GM12891 (cell line): ENCODE results near the gene LRRC56.

Experiments
- PAX5 ChIP-seq: IDR thresholded peaks from 2 replicates; pipeline ENCODE4 v1.6.1; 2011; ENCODE audit warnings: low read length, moderate library complexity, mild to moderate bottlenecking; ENCODE audit not compliant: insufficient read depth, severe bottlenecking
- POLR2A ChIP-seq: IDR thresholded peaks from 2 replicates; pipeline ENCODE4 v1.6.1; 2011; ENCODE audit warnings: low read depth, low read length, control low read depth
- POLR2AphosphoS5 ChIP-seq: IDR thresholded peaks from 2 replicates; pipeline ENCODE4 v1.6.1; 2011; ENCODE audit warnings: low read depth, low read length, control low read depth
- POU2F2 ChIP-seq: IDR thresholded peaks from 2 replicates; pipeline ENCODE4 v1.6.1; 2011; ENCODE audit warnings: low read depth, mild to moderate bottlenecking, control low read depth, low read length, moderate library complexity
- SPI1 ChIP-seq: IDR thresholded peaks from 2 replicates; pipeline ENCODE4 v1.6.1; 2011; ENCODE audit warnings: low read depth, low read length, control low read depth
- TAF1 ChIP-seq: IDR thresholded peaks from 2 replicates; pipeline ENCODE4 v1.6.1; 2011; ENCODE audit warnings: low read depth, low read length, control low read depth

DNA sequence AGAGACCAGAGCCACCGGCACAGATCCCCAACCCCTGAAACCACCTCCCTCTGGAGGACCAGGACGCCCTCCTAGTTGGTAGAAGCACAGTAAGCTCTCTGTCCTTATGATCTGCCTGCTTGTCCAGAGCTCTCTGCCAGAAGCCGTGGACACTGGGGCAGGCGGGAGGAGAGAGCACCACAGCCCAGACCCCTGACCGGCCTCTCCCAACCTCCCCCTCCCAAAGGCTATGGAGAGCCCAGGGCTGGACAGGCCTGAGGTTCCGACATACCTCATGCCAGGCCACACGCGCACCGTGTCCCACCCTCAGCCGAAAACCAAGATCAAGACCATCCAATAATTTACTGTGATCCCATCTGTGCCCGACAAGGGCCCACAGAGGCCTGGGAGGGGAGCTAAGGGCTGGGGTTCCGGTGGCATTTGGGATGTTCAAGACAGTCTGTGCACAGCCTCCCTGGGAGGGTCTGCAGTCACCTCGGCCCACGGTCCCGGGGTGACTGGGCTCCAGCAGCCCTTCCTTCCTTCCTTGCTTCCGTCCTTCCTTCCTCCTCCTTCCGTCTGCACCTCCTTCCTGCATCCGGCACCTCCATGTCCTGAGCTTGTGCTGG is 5.3 kb upstream of the LRRC56 start:
- no peak for TF ChIP-seq POLR2A
- TF ChIP-seq TAF1, result no peak
- TF ChIP-seq POLR2AphosphoS5, result no peak
- TF ChIP-seq POU2F2, result no peak
- TF ChIP-seq PAX5, result no peak
- TF ChIP-seq SPI1, result no peak
